Peyer's patch (tissue), 4 donors: ENCODE results near the gene SYNC.

ENCODE experiments used
- CTCF ChIP-seq, 6 experiments: fragments of 450-650 bp in 4 of 6; fragments of 200-600 bp in 2 of 6; sonication (generic) in 1 of 6; IDR thresholded peaks; one replicate each; pipeline ENCODE4 v1.5.1; 2017 to 2019; ENCODE audit warnings: antibody characterized with exemption in 6 of 6, mild to moderate bottlenecking in 3 of 6, moderate library complexity in 1 of 6
- POLR2A ChIP-seq, 2 donors: fragments of 450-650 bp; IDR thresholded peaks; one replicate each; pipeline ENCODE4 v1.5.1; 2017; ENCODE audit warnings: antibody characterized with exemption in 2 of 2, mild to moderate bottlenecking in 2 of 2, moderate library complexity in 2 of 2

GRCh38 chr1:32718036-32718435 is 15.5 kb upstream of the SYNC start:
- TF ChIP-seq CTCF (IDR thresholded peaks at IDR 0.05) (no peak), POLR2A (IDR thresholded peaks at IDR 0.05) (no peak)
